Body of pancreas (tissue), 4 donors: Measurements from ENCODE around the gene NCAM2. TPM values are rescaled to one million over a fixed set of nuclear protein-coding genes. Genes with fewer than 3 reads are reported as not detected.

Experiments used
- ATAC-seq: fragments of 150-250 bp; one replicate; pipeline ENCODE4 v1.9.1; 2016
- DNase-seq, 4 donors: peaks; one replicate each; pipeline ENCODE4 v3.0.0-alpha.2; 2019
- H3K27ac ChIP-seq, 4 donors: fragments of 200-600 bp; sonication (generic); 1 replicate in 3 of 4; 2 replicates in 1 of 4; pipeline versions ENCODE4 v1.5.1 to v1.6.1; 2016 to 2019; ENCODE audit warnings: mild to moderate bottlenecking in 1 of 4, mixed read lengths in 1 of 4, moderate library complexity in 1 of 4
- H3K27me3 ChIP-seq, 2 donors: fragments of 200-600 bp; sonication (generic); one replicate each; pipeline ENCODE4 v1.6.0; 2016; ENCODE audit warnings: mild to moderate bottlenecking in 1 of 2
- H3K36me3 ChIP-seq, 2 donors: fragments of 200-600 bp; sonication (generic); replicated peaks in 1 of 2; 2 replicates each; pipeline ENCODE4 v1.5.1; 2016; ENCODE audit warnings: low read depth in 2 of 2; ENCODE audit not compliant: insufficient read depth in 1 of 2
- H3K4me1 ChIP-seq: fragments of 200-600 bp; sonication (generic); one replicate; pipeline ENCODE4 v1.6.0; 2016
- H3K4me3 ChIP-seq, 2 donors: fragments of 200-600 bp; sonication (generic); 1 replicate in 1 of 2; 2 replicates in 1 of 2; pipeline ENCODE4 v1.5.1; 2016 to 2019
- H3K9me3 ChIP-seq, 3 donors: fragments of 200-600 bp; sonication (generic); 1 replicate in 2 of 3; 2 replicates in 1 of 3; pipeline ENCODE4 v1.5.1; 2016
- POLR2A ChIP-seq, 3 donors: fragments of 450-650 bp; IDR thresholded peaks; one replicate each; pipeline ENCODE4 v1.6.1; 2016; ENCODE audit warnings: antibody characterized with exemption in 3 of 3, mild to moderate bottlenecking in 2 of 3
- WGBS, 2 donors: methylation state at CpG; one replicate each; pipeline ENCODE4 v1.1.5; 2017; 5-methylcytosine and 5-hydroxymethylcytosine counted together
- intact Hi-C: fragments of 100-400 bp; cut with DNase I; formaldehyde crosslinking; loops from one replicate; pipeline ENCODE4 v1.15.1; 2023
- total RNA-seq, 2 donors: library from RNA; depleted of rRNA; stranded (reverse); fragments of >200 nt; gene quantifications; one replicate each; pipeline ENCODE4 v1.1.0, GENCODE V29; 2016
- TF ChIP-seq, protein P1 (sequence below), 7 experiments: fragments of 450-650 bp in 4 of 7; fragments of 200-600 bp in 3 of 7; sonication (generic) in 3 of 7; IDR thresholded peaks; one replicate each; pipeline ENCODE4 v1.5.1; 2016 to 2019; ENCODE audit warnings: antibody characterized with exemption in 7 of 7

Gene NCAM2
- under 1 TPM; under 0.01 to 0.26 TPM for total RNA-seq

DNA sequence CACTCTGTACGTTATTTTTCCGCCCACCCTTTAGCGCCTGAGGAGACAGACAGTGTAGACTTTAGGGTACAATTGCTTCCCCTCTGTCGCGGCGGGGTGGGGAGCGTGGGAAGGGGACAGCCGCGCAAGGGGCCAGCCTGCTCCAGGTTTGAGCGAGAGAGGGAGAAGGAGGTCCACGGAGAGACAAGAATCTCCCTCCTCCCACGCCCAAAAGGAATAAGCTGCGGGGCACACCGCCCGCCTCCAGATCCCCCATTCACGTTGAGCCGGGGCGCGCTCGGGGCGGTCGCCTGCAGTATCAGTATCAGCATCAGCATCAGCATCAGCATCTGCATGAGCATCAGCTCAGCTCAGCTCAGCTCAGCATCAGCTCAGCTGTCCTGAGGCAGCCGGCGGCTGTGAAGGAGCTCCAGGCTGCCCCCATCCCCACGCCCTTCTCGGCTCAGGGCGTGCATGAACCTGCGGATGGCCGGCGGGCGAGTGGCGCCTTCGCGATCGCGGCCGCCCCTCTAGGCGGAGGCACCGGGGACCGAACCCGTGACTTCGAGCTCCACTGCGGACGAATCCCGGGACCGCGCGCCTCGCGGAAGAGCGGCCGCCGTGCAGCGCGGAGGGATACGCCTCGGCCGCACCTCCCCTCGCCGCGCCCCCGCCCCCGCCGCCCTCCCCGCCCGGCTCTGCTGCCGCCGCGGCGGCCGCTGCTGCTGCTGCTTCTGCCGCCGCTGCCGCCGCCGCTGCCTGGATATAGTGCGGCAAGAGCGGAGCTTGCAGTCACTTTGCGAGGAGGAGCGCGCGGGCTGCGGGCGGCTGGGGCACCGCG, at the start of gene NCAM2:
NCAM2 (plus strand) TSS at position 774 of the 820 bp plus-strand sequence.
- peak within 1 kb of the TSS in 1 of 2 donors; percentile 45 for H3K4me3 ChIP-seq
- peaks cover 16% of the 10 kb centered on the region for H3K4me1 ChIP-seq
- WGBS, 2 donors = 1% methylated on average over 84 of the region's 86 CpGs; no CpG with 5 or more reads in 1 of the 2 donors
- no peaks in the 10 kb centered on the region for H3K9me3 ChIP-seq
- intact Hi-C loops = no loop called here
- H3K36me3 ChIP-seq = no peaks in the 10 kb centered on the region
- H3K27ac ChIP-seq = no peak within 1 kb of the TSS
- H3K27me3 ChIP-seq = no peaks in the 10 kb centered on the region
- ATAC-seq (peak; percentile 93), DNase-seq (peak; percentile 76 to 83 (median 76))
- peak; percentile 32 to 59 (median 54) for TF ChIP-seq POLR2A (IDR thresholded peaks at IDR 0.05)
- TF ChIP-seq, protein P1, sequence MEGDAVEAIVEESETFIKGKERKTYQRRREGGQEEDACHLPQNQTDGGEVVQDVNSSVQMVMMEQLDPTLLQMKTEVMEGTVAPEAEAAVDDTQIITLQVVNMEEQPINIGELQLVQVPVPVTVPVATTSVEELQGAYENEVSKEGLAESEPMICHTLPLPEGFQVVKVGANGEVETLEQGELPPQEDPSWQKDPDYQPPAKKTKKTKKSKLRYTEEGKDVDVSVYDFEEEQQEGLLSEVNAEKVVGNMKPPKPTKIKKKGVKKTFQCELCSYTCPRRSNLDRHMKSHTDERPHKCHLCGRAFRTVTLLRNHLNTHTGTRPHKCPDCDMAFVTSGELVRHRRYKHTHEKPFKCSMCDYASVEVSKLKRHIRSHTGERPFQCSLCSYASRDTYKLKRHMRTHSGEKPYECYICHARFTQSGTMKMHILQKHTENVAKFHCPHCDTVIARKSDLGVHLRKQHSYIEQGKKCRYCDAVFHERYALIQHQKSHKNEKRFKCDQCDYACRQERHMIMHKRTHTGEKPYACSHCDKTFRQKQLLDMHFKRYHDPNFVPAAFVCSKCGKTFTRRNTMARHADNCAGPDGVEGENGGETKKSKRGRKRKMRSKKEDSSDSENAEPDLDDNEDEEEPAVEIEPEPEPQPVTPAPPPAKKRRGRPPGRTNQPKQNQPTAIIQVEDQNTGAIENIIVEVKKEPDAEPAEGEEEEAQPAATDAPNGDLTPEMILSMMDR (IDR thresholded peaks at IDR 0.05) = no peak

DNA sequence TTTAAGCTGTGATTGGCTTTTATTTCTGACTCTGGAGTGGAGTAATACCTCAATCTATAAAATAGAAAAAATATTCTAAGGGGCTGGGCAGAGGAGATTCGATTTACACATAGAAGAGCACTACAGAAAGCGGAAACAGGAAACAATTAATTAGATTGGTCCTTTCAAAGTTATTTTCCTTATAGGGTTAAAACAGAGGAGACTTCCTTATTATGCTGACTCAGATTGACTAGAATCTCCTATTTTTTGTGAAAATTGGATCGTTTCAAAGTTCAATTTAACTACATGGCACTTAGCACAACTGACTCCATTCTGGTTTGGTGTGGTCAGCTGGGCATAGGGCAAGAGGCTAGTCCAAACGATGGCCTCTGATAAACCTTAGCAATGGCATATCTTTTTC, 48.3 kb upstream of the NCAM2 start:
- no peak for ATAC-seq
- H3K9me3 ChIP-seq = no peaks in the 10 kb centered on the region
- 39 to 40% methylated on average over 4 of the region's 4 CpGs for WGBS, 2 donors
- no peak overlapping the region for H3K4me3 ChIP-seq
- no peaks in the 10 kb centered on the region for H3K27me3 ChIP-seq
- H3K4me1 ChIP-seq = no peaks in the 10 kb centered on the region
- no peak for DNase-seq
- intact Hi-C loops = no loop called here
- no peak overlapping the region for H3K27ac ChIP-seq
- H3K36me3 ChIP-seq = no peaks in the 10 kb centered on the region
- TF ChIP-seq, protein P1 (IDR thresholded peaks at IDR 0.05) = no peak
- TF ChIP-seq POLR2A (IDR thresholded peaks at IDR 0.05) = no peak

DNA sequence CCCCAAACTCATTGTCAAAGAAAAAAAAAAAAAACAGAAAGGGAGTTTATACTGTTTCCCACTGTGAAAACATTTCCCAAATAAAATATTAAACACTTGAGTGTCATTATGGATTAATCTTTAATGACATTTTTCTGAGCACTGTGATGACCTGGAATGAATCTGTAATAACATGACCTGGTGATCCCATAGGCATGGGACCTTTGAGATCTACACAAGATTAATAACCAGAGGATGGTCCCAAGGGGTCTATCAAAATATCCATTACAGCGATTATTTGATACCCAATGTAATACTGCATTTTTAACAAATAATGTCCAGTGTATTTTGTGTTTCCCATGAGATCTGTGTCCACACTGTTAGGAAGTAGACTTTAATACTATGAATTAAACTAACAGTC, 32.4 kb upstream of the NCAM2 start:
- 36 to 70% methylated on average over 1 of the region's 1 CpG for WGBS, 2 donors
- intact Hi-C loops = no loop called here

DNA sequence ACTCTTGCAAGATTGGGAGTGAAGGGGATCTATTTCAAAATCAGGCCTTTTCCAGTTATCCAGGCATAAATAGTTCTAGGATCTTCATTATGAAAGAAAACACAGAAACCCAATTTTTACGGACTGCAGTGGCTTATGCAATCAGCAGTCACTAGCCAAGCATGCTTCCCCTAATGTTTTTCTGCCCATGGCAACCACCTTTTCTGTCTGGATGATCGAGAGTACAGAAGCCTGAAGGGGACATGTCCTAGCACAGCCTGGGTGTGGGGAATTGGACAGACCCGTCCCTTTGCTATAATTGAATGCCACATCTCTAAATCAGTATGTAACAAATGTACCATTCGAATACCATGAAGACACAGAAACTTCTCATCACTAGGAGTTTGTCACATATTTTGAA, 29.8 kb upstream of the NCAM2 start:
- no peaks in the 10 kb centered on the region for H3K36me3 ChIP-seq
- no peak overlapping the region for H3K4me3 ChIP-seq
- DNase-seq = no peak
- TF ChIP-seq, protein P1 (IDR thresholded peaks at IDR 0.05) = no peak
- TF ChIP-seq POLR2A (IDR thresholded peaks at IDR 0.05) = no peak
- no peaks in the 10 kb centered on the region for H3K27me3 ChIP-seq
- H3K4me1 ChIP-seq = no peaks in the 10 kb centered on the region
- WGBS, 2 donors = 49 to 52% methylated on average over 4 of the region's 4 CpGs
- no peaks in the 10 kb centered on the region for H3K9me3 ChIP-seq
- no peak overlapping the region for H3K27ac ChIP-seq
- ATAC-seq = no peak
- intact Hi-C loops = no loop called here

More for the DNA sequence above, 32.4 kb upstream of the NCAM2 start:
- Histone ChIP-seq H3K4me1 (no peaks in the 10 kb centered on the region), H3K9me3 (no peaks in the 10 kb centered on the region), H3K4me3 (no peak overlapping the region), H3K27ac (no peak overlapping the region), H3K36me3 (no peaks in the 10 kb centered on the region), H3K27me3 (no peaks in the 10 kb centered on the region)
- ATAC-seq (no peak), DNase-seq (no peak)
- TF ChIP-seq, protein P1 (IDR thresholded peaks at IDR 0.05) = no peak
- no peak for TF ChIP-seq POLR2A (IDR thresholded peaks at IDR 0.05)

DNA sequence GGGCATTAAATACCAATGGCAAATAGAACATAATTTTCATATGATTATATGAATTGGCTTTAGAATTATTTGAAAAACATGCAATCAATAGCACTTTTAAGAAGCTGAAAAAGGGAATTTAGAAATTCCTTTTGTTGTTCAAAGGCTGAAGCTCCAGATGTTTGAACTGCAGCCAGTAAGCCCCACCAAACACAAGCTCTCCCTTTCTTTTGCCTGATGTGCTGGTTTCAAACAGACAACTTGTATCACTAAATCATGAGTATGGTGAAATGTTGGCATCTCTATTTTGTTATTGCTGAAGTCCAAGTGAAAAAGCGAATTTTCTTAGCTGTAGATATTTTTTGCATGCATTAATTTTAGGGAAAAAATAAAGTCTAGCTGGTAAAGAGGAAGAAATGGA, 27.5 kb upstream of the NCAM2 start:
- Histone ChIP-seq H3K36me3 (no peaks in the 10 kb centered on the region), H3K4me3 (no peak overlapping the region), H3K27ac (no peak overlapping the region), H3K4me1 (no peaks in the 10 kb centered on the region), H3K9me3 (no peaks in the 10 kb centered on the region), H3K27me3 (no peaks in the 10 kb centered on the region)
- intact Hi-C loops = no loop called here
- TF ChIP-seq, protein P1 (IDR thresholded peaks at IDR 0.05) = no peak
- TF ChIP-seq POLR2A (IDR thresholded peaks at IDR 0.05) = no peak
- no peak for ATAC-seq
- 15 to 22% methylated on average over 1 of the region's 1 CpG for WGBS, 2 donors
- no peak for DNase-seq
